22Rv1 (cell line): ENCODE results near the gene SLC4A1.

Source experiments
- ZFX ChIP-seq: fragments of 450-650 bp; IDR thresholded peaks from 2 replicates; pipeline ENCODE4 v1.6.1; 2017; ENCODE audit warnings: antibody characterized with exemption, borderline replicate concordance
- TF ChIP-seq, protein P1 (sequence below): fragments of 450-650 bp; IDR thresholded peaks from 2 replicates; pipeline ENCODE4 v1.5.1; 2017; ENCODE audit warnings: mild to moderate bottlenecking

DNA sequence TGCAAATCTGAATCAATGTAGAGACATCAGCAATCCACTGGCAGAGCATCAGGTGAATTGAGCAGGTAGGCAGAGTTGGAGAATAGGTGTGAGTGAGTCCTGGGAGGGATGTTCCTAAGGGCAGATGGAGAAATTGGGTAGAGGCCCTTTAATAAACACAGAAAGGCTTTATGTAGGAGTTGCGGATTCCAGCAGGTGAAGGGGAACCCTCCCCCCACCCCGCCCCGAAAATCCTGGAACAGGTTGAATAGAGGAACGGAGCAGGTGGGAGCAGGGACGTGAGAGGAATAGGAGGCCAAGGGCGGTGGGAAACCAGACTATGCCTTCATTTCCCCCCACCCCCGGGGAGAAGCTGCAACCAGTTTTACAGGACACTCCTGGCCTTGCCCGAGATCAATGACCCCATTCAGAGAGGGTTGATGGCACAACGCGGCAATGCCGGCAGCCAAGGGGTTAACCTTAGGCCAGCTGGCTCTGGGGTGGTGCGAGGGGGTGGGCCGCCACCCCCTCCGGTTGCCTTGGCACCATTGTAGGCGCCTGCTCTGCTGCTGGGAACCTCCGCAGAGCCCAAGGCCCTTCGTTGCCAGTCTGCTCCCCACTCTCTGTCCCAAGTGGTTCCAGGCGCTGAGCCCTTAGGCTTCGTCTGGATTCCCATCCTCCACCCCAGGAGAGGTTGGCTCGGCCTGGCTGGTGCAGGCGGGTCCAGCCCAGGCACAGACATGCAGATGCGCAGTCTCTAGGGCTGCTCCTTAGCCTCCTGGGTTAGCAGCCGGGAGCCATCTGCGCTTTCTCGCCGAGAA is 39.7 kb upstream of the SLC4A1 start:
- TF ChIP-seq, protein P1, sequence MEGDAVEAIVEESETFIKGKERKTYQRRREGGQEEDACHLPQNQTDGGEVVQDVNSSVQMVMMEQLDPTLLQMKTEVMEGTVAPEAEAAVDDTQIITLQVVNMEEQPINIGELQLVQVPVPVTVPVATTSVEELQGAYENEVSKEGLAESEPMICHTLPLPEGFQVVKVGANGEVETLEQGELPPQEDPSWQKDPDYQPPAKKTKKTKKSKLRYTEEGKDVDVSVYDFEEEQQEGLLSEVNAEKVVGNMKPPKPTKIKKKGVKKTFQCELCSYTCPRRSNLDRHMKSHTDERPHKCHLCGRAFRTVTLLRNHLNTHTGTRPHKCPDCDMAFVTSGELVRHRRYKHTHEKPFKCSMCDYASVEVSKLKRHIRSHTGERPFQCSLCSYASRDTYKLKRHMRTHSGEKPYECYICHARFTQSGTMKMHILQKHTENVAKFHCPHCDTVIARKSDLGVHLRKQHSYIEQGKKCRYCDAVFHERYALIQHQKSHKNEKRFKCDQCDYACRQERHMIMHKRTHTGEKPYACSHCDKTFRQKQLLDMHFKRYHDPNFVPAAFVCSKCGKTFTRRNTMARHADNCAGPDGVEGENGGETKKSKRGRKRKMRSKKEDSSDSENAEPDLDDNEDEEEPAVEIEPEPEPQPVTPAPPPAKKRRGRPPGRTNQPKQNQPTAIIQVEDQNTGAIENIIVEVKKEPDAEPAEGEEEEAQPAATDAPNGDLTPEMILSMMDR: no peak
- TF ChIP-seq ZFX: no peak
